Cardiac muscle cell (in vitro differentiated cells and primary cell): ENCODE measurements around the gene HOXB1. TPM values are rescaled to one million over a fixed set of nuclear protein-coding genes. Genes with fewer than 3 reads are reported as not detected.

Source experiments
- DNase-seq, 2 donors: peaks; one replicate each; pipeline versions ENCODE4 v3.0.0 to v3.0.0-alpha.2; 2010 to 2017; ENCODE audit warnings: low read depth in 1 of 2, low spot score in 1 of 2
- H3K27ac ChIP-seq: fragments of 200-600 bp; sonication (generic); 2 replicates; pipeline ENCODE4 v1.5.1; 2016
- H3K27me3 ChIP-seq: fragments of 200-600 bp; sonication (generic); 2 replicates; pipeline ENCODE4 v1.6.0; 2016; ENCODE audit warnings: control low read depth
- H3K36me3 ChIP-seq: fragments of 200-600 bp; sonication (generic); 2 replicates; pipeline ENCODE4 v1.5.1; 2016; ENCODE audit warnings: control low read depth
- H3K4me1 ChIP-seq: fragments of 200-600 bp; sonication (generic); 2 replicates; pipeline ENCODE4 v1.8.1; 2017; ENCODE audit warnings: low read depth, mild to moderate bottlenecking, mixed run types
- H3K4me3 ChIP-seq: fragments of 200-600 bp; sonication (generic); 2 replicates; pipeline ENCODE4 v1.5.1; 2016; ENCODE audit warnings: mild to moderate bottlenecking
- H3K9me3 ChIP-seq: fragments of 200-600 bp; sonication (generic); 2 replicates; pipeline ENCODE4 v1.5.1; 2017; ENCODE audit warnings: low read depth, mild to moderate bottlenecking, control low read depth
- polyA plus RNA-seq: library from polyadenylated mRNA; unstranded; fragments of >200 nt; fragmentation: Nextera tagmentation; extraction: Ambion mirVana; gene quantifications from 2 replicates; pipeline ENCODE4 v1.2.1, GENCODE V29; 2016
- total RNA-seq: library from RNA; depleted of rRNA; stranded (reverse); fragments of >200 nt; gene quantifications from 2 replicates; pipeline ENCODE4 v1.2.3, GENCODE V29; 2016
- TF ChIP-seq, protein P1 (sequence below): IDR thresholded peaks from 2 replicates; pipeline ENCODE4 v1.5.1; 2012; ENCODE audit warnings: low read depth, mild to moderate bottlenecking, low read length

Gene HOXB1
- total and polyA plus RNA-seq, 2 experiments from 2014 or later: 6.6 to 9.1 TPM

DNA sequence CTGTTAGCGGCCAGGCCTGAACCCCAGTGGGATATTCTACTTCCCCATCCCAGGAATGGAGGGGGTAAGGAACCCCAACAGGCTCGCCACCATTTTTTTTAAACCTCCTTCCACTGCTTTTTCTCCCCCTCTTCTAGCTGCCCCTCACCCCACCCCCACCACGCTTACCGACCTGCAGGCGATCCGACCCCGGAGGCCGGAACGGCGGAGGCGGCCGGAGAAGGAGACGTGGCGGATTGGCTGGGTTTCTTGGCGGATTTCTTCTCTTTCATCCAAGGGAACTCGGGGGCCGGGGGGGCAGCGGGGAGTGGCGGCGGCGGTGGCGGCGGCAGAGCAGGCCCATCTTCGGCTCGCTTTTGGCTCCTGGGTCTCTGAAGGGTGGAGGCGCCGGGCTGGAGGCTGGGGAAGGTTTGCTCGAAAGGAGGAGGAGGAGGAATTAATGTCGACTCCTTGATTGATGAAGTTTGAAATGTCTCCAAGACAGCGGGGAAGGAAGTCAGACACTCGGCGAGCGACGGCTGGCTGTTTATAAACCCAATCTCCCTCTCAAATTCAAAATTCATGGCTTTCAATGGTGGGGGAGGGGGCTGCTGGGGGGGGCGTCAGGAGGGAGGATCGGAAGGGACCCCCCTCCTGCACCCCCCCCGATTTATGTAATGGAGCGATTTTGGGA is 13.7 kb upstream of the HOXB1 start:
- H3K4me1 ChIP-seq: peaks cover 50% of the 10 kb centered on the region
- peak overlapping the region; percentile 98 for H3K27ac ChIP-seq
- DNase-seq: peak; percentile 55 to 89
- H3K27me3 ChIP-seq: no peaks in the 10 kb centered on the region
- TF ChIP-seq, protein P1, sequence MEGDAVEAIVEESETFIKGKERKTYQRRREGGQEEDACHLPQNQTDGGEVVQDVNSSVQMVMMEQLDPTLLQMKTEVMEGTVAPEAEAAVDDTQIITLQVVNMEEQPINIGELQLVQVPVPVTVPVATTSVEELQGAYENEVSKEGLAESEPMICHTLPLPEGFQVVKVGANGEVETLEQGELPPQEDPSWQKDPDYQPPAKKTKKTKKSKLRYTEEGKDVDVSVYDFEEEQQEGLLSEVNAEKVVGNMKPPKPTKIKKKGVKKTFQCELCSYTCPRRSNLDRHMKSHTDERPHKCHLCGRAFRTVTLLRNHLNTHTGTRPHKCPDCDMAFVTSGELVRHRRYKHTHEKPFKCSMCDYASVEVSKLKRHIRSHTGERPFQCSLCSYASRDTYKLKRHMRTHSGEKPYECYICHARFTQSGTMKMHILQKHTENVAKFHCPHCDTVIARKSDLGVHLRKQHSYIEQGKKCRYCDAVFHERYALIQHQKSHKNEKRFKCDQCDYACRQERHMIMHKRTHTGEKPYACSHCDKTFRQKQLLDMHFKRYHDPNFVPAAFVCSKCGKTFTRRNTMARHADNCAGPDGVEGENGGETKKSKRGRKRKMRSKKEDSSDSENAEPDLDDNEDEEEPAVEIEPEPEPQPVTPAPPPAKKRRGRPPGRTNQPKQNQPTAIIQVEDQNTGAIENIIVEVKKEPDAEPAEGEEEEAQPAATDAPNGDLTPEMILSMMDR: no peak
- peak overlapping the region; percentile 90 for H3K4me3 ChIP-seq
- H3K9me3 ChIP-seq: no peaks in the 10 kb centered on the region
- peaks cover 7% of the 10 kb centered on the region for H3K36me3 ChIP-seq

DNA sequence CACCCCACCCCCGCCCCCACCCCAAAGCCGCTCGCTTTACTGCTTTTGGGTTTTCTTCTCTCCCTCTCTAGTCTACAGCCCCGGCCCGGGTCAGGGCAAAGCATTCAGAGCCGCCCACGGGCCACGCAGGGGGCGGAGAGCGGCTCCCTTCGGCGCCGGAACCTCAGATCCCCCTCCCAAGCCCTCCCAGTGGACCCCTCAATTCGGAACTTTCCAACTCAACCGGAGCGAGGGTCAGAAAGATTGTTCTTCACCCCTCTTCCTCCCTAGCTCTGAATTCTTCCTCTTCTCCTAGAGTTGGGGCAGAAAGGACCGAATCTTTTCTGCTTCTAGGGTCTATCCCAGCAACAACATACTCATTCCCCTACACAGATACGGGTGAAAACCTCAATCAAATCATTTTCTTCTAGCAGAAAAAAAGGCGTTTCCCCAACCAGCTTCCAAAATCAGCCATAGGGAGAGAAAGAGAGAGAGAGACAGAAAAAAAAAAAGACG is 13.1 kb upstream of the HOXB1 start:
- peak overlapping the region; percentile 98 for H3K27ac ChIP-seq
- H3K27me3 ChIP-seq: no peaks in the 10 kb centered on the region
- DNase-seq: peak in 1 of 2 donors; percentile 52
- peaks cover 7% of the 10 kb centered on the region for H3K36me3 ChIP-seq
- peaks cover 49% of the 10 kb centered on the region for H3K4me1 ChIP-seq
- TF ChIP-seq, protein P1: no peak
- no peaks in the 10 kb centered on the region for H3K9me3 ChIP-seq
- peak overlapping the region; percentile 90 for H3K4me3 ChIP-seq

DNA sequence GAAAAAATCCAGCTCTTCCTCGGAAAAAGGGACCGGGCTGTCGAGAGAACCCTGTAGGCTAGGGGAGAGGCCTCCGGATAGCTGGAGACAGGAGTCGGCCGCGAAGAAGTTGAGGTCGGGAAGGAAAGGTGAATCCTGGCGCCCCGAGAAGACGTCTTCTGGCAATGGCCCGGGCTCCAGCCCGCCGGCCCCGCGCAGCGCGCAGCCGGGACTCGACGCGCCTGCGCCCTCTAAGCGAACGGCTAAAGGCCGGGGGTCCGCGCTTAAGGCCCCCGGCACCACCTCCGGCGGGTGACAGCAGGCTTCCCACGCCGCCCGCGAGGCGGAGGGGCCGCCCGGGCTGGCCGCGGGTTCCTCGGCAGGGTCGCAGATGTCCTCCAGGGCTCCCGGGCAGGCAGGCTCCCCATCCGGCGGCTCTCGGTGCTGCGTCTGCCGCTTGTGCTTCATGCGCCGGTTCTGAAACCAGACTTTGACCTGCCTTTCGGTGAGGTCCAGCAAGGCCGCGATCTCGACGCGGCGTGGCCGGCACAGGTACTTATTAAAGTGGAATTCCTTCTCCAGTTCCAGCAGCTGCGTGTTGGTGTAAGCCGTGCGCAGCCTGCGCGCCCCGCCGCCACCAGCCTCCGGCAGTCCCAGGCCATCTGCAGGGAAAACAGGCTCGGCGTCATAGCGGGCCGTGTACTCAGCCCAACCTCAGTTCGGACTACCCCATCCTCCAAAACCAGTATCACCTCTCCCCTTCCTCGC is 12.5 kb upstream of the HOXB1 start:
- Histone ChIP-seq H3K9me3 (no peaks in the 10 kb centered on the region), H3K27ac (peak overlapping the region; percentile 98), H3K4me1 (peaks cover 45% of the 10 kb centered on the region), H3K27me3 (no peaks in the 10 kb centered on the region), H3K36me3 (peaks cover 7% of the 10 kb centered on the region), H3K4me3 (peak overlapping the region; percentile 90)
- peak; percentile 65 to 67 for DNase-seq
- TF ChIP-seq, protein P1: no peak

DNA sequence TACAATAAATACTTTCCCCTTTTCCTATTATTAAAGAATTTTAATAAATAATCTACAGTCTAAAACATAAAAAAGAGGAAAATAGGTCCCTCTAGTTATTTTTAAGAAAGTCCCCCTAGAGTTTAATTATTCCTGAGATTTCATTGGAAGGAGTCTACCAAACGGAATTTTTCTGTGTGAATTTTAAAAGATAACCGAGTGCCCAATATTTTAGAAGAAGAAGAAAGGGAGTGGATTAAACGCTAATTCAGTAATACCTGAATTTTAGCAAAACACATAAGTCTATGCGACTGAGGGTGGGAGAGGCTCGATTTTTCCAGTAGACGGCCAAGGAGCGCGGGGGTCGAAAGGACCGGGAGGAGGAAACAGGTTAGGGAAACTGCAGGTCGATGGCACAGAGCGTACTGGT is 11.9 kb upstream of the HOXB1 start:
- Histone ChIP-seq H3K27ac (peak overlapping the region; percentile 98), H3K9me3 (no peaks in the 10 kb centered on the region), H3K4me3 (peak overlapping the region; percentile 90), H3K27me3 (no peaks in the 10 kb centered on the region), H3K36me3 (peaks cover 7% of the 10 kb centered on the region), H3K4me1 (peaks cover 39% of the 10 kb centered on the region)
- TF ChIP-seq, protein P1: no peak
- no peak for DNase-seq

DNA sequence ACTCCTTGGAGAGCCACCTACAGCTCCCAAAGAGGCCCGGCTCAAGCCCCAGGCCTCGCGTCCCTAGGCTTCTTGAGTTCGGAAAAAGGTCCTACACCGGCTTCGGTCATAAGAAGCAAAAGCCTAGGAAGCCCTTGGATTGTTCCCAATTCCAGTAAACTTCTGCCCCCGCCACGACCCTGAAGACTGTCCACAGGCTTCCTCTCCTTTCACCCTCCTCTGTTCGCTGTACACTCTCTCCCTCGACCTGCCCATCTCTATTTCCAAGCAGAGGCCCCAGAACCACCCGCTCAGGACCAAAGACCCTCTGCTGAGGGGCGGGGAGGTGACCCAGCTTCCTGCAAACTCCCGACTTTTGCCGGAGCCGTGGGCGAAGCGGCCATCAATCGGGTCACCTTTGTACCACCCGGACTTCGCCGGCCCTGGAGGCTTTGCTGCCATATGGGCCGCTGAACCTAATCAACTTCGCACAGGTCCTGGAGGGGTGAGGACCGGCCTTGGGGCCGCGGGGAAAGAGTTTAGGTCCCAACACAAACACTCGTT is 11.4 kb upstream of the HOXB1 start:
- H3K4me1 ChIP-seq: peaks cover 34% of the 10 kb centered on the region
- TF ChIP-seq, protein P1: no peak
- peak in 1 of 2 donors; percentile 60 for DNase-seq
- H3K36me3 ChIP-seq: peaks cover 7% of the 10 kb centered on the region
- peak overlapping the region; percentile 90 for H3K4me3 ChIP-seq
- H3K9me3 ChIP-seq: no peaks in the 10 kb centered on the region
- H3K27me3 ChIP-seq: no peaks in the 10 kb centered on the region
- H3K27ac ChIP-seq: peak overlapping the region; percentile 98
